GM23248 (cell line): ENCODE measurements around the gene PPP1R12A. TPM values are rescaled to one million over a fixed set of nuclear protein-coding genes. Genes with fewer than 3 reads are reported as not detected.

ENCODE experiments used
- DNase-seq: peaks from one replicate; pipeline ENCODE4 v3.0.0-alpha.2; 2015
- H2AFZ ChIP-seq: fragments of 200-600 bp; sonication (generic); 2 replicates; pipeline ENCODE4 v1.6.1; 2016; ENCODE audit warnings: antibody characterized with exemption
- H3F3A ChIP-seq: fragments of 200-600 bp; sonication (generic); 2 replicates; pipeline ENCODE4 v1.6.1; 2016; ENCODE audit warnings: mild to moderate bottlenecking, antibody characterized with exemption, mixed run types; ENCODE audit not compliant: insufficient read depth
- H3K27ac ChIP-seq: fragments of 200-600 bp; sonication (generic); 2 replicates; pipeline ENCODE4 v1.5.1; 2016; ENCODE audit warnings: mild to moderate bottlenecking
- H3K27me3 ChIP-seq: fragments of 200-600 bp; sonication (generic); replicated peaks from 2 replicates; pipeline ENCODE4 v1.6.1; 2016; ENCODE audit warnings: mild to moderate bottlenecking; ENCODE audit not compliant: insufficient read depth
- H3K36me3 ChIP-seq: fragments of 200-600 bp; sonication (generic); 2 replicates; pipeline ENCODE4 v1.6.1; 2016; ENCODE audit warnings: low read depth, mild to moderate bottlenecking
- H3K4me1 ChIP-seq: fragments of 200-600 bp; sonication (generic); 2 replicates; pipeline ENCODE4 v1.6.1; 2016; ENCODE audit warnings: mild to moderate bottlenecking; ENCODE audit not compliant: insufficient read depth
- H3K4me2 ChIP-seq: fragments of 200-600 bp; sonication (generic); one replicate; pipeline ENCODE4 v1.6.1; 2016; ENCODE audit warnings: mild to moderate bottlenecking; ENCODE audit not compliant: unreplicated experiment
- H3K4me3 ChIP-seq: fragments of 200-600 bp; sonication (generic); 2 replicates; pipeline ENCODE4 v1.5.1; 2016; ENCODE audit warnings: mild to moderate bottlenecking
- H3K79me2 ChIP-seq: fragments of 200-600 bp; sonication (generic); 2 replicates; pipeline ENCODE4 v1.6.1; 2016; ENCODE audit warnings: mild to moderate bottlenecking; ENCODE audit not compliant: insufficient read depth
- H3K9ac ChIP-seq: fragments of 200-600 bp; sonication (generic); 2 replicates; pipeline ENCODE4 v1.6.1; 2016; ENCODE audit warnings: mild to moderate bottlenecking
- H3K9me2 ChIP-seq: fragments of 200-600 bp; sonication (generic); 2 replicates; pipeline ENCODE4 v1.6.1; 2016; ENCODE audit warnings: mixed run types, mild to moderate bottlenecking, moderate library complexity; ENCODE audit not compliant: insufficient read depth
- H3K9me3 ChIP-seq: fragments of 200-600 bp; sonication (generic); one replicate; pipeline ENCODE4 v1.6.1; 2017; ENCODE audit warnings: low read depth
- H4K20me1 ChIP-seq: fragments of 200-600 bp; sonication (generic); 2 replicates; pipeline ENCODE4 v1.6.0; 2016; ENCODE audit not compliant: insufficient read depth
- EZH2 ChIP-seq: fragments of 200-600 bp; sonication (generic); IDR thresholded peaks from 2 replicates; pipeline ENCODE4 v1.6.1; 2018; ENCODE audit warnings: antibody characterized with exemption, mild to moderate bottlenecking; ENCODE audit not compliant: insufficient read depth, poor library complexity, severe bottlenecking
- EZH2phosphoT487 ChIP-seq: fragments of 200-600 bp; sonication (generic); IDR thresholded peaks from 2 replicates; pipeline ENCODE4 v1.6.1; 2018; ENCODE audit warnings: antibody characterized with exemption, moderate library complexity, mild to moderate bottlenecking, low read depth; ENCODE audit not compliant: insufficient read depth
- WGBS, 2 experiments: methylation state at CpG; one replicate each; pipeline ENCODE4 v1.1.6; 2015 to 2017; ENCODE audit warnings: low lambda C conversion rate in 2 of 2, low coverage in 1 of 2; ENCODE audit errors: missing lambda C conversion rate in 2 of 2; 5-methylcytosine and 5-hydroxymethylcytosine counted together
- in situ Hi-C: fragments of 300-500 bp; cut with MboI; formaldehyde crosslinking; loops from 2 replicates; pipeline ENCODE4 v1.15.0; 2020
- polyA plus RNA-seq: library from polyadenylated mRNA; unstranded; fragments of >200 nt; fragmentation: Nextera tagmentation; extraction: Ambion mirVana; gene quantifications from 2 replicates; pipeline ENCODE4 v1.2.1, GENCODE V29; 2016
- total RNA-seq: library from RNA; depleted of rRNA; stranded (reverse); fragments of >200 nt; shearing (Covaris generic); gene quantifications from 2 replicates; pipeline ENCODE4 v1.2.3, GENCODE V29; 2014

The PPP1R12A gene
- total and polyA plus RNA-seq, 2 experiments from 2014 or later: 91.1 to 144 TPM

DNA sequence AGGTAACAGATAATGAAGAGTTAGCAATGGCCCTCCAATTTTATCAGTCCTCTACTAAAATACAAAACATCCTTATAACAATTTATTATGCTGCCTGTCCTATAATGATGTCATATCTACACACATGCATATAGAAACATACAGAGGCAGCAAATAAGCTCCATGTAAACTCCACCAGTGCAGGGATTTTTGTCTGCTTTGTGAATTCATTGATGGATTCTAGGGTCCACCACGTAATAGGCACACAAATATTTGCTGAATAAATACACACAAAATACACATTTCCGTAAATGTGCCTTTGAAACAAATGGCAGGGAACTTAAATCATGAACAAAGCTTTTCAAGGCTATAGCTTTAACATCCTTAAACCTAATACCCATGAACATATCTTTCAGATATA, 34.7 kb downstream of the PPP1R12A start:
- H3K9me2 ChIP-seq: no peaks in the 10 kb centered on the region
- no peak for DNase-seq
- peaks cover 96% of the 10 kb centered on the region for H3K79me2 ChIP-seq
- peaks cover 45% of the 10 kb centered on the region for H3F3A ChIP-seq
- H3K9me3 ChIP-seq: no peaks in the 10 kb centered on the region
- 98 to 99% methylated on average over 2 of the region's 2 CpGs for WGBS, 2 experiments
- 0 out of 2 replicates have a peak, but pooled peaks cover 15% of the 10 kb centered on the region for H4K20me1 ChIP-seq
- H2AFZ ChIP-seq: no peak overlapping the region
- no peak overlapping the region for H3K27ac ChIP-seq
- H3K4me1 ChIP-seq: peaks cover 55% of the 10 kb centered on the region
- in situ Hi-C loops: no loop called here
- H3K9ac ChIP-seq: no peak overlapping the region
- no peaks in the 10 kb centered on the region for H3K27me3 ChIP-seq
- no peak overlapping the region for H3K4me2 ChIP-seq
- TF ChIP-seq EZH2phosphoT487 (no peak), EZH2 (no peak)
- no peaks in the 10 kb centered on the region for H3K36me3 ChIP-seq
- H3K4me3 ChIP-seq: no peak overlapping the region

DNA sequence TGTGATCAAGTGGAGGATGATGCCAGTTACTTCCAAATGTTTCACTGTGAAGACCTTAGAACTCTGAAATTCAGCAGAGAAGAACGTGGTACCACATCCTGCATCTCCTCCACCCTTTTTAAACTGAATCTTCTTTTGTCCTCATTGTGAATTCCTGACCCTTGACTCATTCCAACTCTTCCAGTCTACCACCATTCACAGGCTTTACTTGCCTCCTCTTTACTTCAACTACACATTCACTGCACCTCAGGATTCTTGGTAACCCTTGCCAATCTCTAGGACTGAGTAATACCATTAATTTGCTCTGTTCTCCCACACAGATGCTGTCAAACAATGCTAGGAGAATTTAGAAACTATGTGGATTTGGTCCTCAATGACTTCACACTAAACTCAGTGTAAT, 37.3 kb downstream of the PPP1R12A start:
- no peak for TF ChIP-seq EZH2phosphoT487
- no peak for TF ChIP-seq EZH2
- Histone ChIP-seq H3F3A (peaks cover 62% of the 10 kb centered on the region), H3K9ac (no peak overlapping the region), H2AFZ (no peak overlapping the region), H3K36me3 (no peaks in the 10 kb centered on the region), H3K4me3 (peak overlapping the region; percentile 8; the same call in 1 of the 2 replicates), H3K27ac (peak overlapping the region; percentile 61), H3K27me3 (no peaks in the 10 kb centered on the region), H3K79me2 (peaks cover 96% of the 10 kb centered on the region), H3K9me2 (no peaks in the 10 kb centered on the region), H3K4me1 (peaks cover 76% of the 10 kb centered on the region), H4K20me1 (0 out of 2 replicates have a peak, but pooled peaks cover 9% of the 10 kb centered on the region), H3K9me3 (no peaks in the 10 kb centered on the region), H3K4me2 (peak overlapping the region; percentile 70)
- peak; percentile 96 for DNase-seq
- in situ Hi-C loops: no loop called here
- WGBS, 2 experiments: 0 to 4% methylated on average over 1 of the region's 1 CpG

DNA sequence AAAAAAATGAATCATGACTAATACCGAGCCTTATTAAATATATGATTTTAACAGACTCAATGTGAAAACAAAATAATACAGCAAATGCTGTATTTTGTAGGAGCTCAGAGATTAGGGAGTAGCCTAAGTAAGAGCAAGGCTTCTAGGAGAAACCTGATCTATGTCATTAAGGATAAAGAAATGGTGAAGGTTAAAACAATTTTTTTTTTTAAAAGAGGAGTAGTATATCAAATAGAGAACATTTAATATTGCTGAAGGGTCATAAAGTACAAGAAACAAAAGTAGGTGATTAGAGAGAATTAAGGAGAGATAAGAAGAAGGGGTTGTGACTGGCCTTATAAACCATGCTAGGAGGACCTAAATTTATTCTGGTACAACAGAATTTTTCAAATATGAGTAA, 39.1 kb downstream of the PPP1R12A start:
- WGBS, 2 experiments: 7% methylated on average over 1 of the region's 1 CpG
- Histone ChIP-seq H3K27me3 (no peaks in the 10 kb centered on the region), H2AFZ (no peak overlapping the region), H3K4me2 (peak overlapping the region; percentile 67), H3K36me3 (no peaks in the 10 kb centered on the region), H4K20me1 (0 out of 2 replicates have a peak, but pooled peaks cover 5% of the 10 kb centered on the region), H3F3A (peaks cover 62% of the 10 kb centered on the region), H3K79me2 (peaks cover 96% of the 10 kb centered on the region), H3K9ac (no peak overlapping the region), H3K4me1 (peaks cover 67% of the 10 kb centered on the region), H3K27ac (peak overlapping the region; percentile 61), H3K4me3 (no peak overlapping the region), H3K9me2 (no peaks in the 10 kb centered on the region), H3K9me3 (no peaks in the 10 kb centered on the region)
- DNase-seq: no peak
- no peak for TF ChIP-seq EZH2phosphoT487
- no peak for TF ChIP-seq EZH2
- in situ Hi-C loops: no loop called here

DNA sequence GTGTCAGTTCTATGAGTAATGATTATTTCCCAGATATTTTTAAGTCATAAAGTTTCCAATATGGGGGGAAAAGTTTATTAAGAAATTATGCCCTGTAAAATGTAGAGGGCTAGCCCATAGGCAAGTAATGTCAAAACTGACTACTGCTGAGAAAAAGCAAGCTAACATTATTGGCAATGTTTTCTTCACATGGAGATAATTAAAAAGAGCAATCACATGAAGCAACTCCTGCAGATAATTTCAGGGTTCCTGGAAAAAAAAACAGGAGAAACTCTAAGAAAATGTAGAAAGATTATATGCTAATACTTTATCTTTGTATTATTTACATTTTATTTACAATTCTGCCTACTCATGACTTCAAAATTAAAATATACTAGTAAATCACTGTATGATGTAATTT, 39.8 kb downstream of the PPP1R12A start:
- H3K9me2 ChIP-seq: no peaks in the 10 kb centered on the region
- TF ChIP-seq EZH2phosphoT487 (no peak), EZH2 (no peak)
- peaks cover 64% of the 10 kb centered on the region for H3K4me1 ChIP-seq
- H3K9me3 ChIP-seq: no peaks in the 10 kb centered on the region
- peak overlapping the region; percentile 67 for H3K4me2 ChIP-seq
- no peak overlapping the region for H3K4me3 ChIP-seq
- peaks cover 62% of the 10 kb centered on the region for H3F3A ChIP-seq
- no peaks in the 10 kb centered on the region for H3K27me3 ChIP-seq
- in situ Hi-C loops: no loop called here
- peaks cover 96% of the 10 kb centered on the region for H3K79me2 ChIP-seq
- no peak overlapping the region for H2AFZ ChIP-seq
- DNase-seq: peak; percentile 41
- H3K9ac ChIP-seq: peak overlapping the region; percentile 16; the same call in 1 of the 2 replicates
- no peaks in the 10 kb centered on the region for H3K36me3 ChIP-seq
- H3K27ac ChIP-seq: peak overlapping the region; percentile 61
- H4K20me1 ChIP-seq: 0 out of 2 replicates have a peak, but pooled peaks cover under 1% of the 10 kb centered on the region

DNA sequence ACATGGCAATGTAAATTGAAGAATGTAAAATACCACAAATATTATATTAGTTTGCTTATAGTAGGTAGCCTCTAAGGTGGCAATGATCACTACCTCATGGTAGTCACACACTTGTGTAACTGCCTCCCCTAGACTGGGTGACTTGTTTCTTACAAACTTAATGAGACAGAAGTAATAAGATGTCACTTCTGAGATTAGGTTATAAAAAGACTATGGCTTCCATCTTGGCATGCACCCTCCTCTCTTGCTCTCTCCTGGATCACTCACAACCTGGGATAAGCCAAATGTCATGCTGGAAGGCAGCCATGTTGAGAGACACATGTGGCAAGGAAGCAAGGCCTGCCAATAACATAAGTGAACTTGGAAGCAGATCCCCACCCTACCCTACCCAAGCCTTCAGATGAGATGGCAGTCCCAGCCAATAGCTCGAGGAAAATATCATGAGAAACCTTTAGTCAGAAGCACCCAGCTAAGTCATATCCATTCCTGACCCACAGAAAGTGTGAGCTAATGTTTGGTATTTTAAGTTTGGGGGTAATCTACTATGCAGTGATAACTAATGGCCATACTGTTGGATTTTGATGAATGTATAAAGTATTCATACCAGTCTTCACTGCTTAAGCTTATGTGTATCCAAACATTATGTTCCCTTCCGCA, 43.3 kb downstream of the PPP1R12A start:
- DNase-seq: peak; percentile 27
- Histone ChIP-seq H4K20me1 (peaks cover 8% of the 10 kb centered on the region; the same call in 1 of the 2 replicates), H3K4me3 (no peak overlapping the region), H3K36me3 (no peaks in the 10 kb centered on the region), H3K4me2 (no peak overlapping the region), H3K27ac (peak overlapping the region; percentile 2; the same call in 1 of the 2 replicates), H3K27me3 (no peaks in the 10 kb centered on the region), H3K79me2 (peaks cover 100% of the 10 kb centered on the region), H3K9me2 (no peaks in the 10 kb centered on the region), H3K9me3 (no peaks in the 10 kb centered on the region), H2AFZ (no peak overlapping the region), H3K4me1 (peaks cover 73% of the 10 kb centered on the region), H3K9ac (no peak overlapping the region), H3F3A (peaks cover 42% of the 10 kb centered on the region)
- WGBS, 2 experiments: 66 to 75% methylated on average over 2 of the region's 2 CpGs
- TF ChIP-seq EZH2phosphoT487 (no peak), EZH2 (no peak)
- in situ Hi-C loops: no loop called here
